GM21786 (cell line): Measurements from ENCODE around the gene REV1.
"Not testable (repeated sequence)": the region's sequence is repeated elsewhere in the genome, so short reads cannot be mapped to it uniquely, and the experiment has no call there.

Experiments used
- ATAC-seq: cut with Tn5 transposase; IDR thresholded peaks from one replicate; pipeline ENCODE4 v1.9.1; 2021; ENCODE audit not compliant: unreplicated experiment

The REV1 gene

DNA sequence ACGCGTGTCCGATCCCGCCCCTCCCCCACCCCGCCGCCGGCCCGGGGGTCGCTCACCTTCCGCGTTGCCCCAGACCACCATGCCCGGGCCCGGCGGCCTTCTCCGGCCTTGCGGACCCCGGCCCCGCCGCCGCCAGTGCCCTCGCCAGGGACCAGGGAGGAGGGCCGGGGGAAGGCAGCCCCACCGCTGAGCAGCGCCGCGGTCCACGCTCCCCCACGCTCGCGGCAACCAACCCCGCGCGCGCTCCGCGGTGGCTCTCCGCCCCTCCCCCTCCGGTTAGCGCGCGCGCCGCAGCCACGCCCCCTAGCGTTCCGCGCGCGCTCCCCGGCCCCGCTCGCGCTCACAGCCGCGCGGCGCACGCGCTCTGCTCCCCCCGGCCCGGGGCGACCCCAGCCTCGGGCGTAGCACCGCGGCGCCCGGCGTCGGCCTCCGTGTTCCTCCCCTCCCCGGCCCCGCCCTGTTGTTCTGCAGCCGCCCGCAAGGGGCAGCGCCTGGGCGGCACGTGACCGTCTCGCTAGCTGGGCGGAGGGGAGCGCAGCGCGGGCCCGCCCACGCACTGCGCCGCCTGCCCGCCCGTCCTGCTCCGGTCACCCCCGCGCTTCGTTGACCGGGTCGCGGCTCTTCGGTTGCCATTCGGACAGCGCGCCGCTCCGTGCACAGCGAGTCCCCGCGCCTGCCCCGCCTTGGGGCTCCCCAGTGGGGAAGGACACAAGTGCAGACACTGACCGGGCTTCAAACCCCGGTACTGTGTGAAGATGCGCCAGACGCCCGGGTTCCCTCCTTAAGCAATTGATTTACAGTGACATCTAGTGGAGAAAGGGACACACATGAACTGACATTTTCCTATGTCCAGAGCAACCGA, at the start of gene REV1:
TSS of gene REV1 (minus strand) at position 257 of the 862 bp plus-strand sequence. CDS start 25,042 bp downstream, outside the sequence.
- peak; percentile 79 for ATAC-seq

DNA sequence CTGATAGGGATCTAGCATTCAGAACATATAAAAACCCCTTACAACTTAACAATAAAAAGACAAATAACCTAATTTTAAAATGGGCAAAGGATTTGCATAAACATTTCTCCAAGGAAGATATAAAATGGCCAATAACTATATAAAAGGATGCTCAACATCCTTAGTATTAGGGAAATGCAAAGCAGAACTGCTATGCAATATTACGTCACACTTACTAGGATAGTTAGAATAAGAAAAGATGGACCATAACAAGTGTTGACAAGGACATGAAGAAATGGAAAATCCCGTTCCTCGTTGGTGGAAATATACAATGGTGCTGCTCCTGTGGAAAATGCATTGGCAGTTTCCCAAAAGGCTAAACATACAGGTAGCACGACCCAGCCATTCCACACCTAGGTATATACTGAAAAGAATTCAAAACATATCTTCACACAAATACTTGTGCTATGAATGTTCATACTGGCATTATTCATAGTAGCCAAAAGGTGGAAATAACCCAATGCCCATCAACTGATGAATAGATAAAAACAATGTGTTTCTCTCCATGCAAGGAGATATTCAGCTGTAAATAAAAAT, 48.2 kb upstream of the REV1 start:
- no peak for ATAC-seq

DNA sequence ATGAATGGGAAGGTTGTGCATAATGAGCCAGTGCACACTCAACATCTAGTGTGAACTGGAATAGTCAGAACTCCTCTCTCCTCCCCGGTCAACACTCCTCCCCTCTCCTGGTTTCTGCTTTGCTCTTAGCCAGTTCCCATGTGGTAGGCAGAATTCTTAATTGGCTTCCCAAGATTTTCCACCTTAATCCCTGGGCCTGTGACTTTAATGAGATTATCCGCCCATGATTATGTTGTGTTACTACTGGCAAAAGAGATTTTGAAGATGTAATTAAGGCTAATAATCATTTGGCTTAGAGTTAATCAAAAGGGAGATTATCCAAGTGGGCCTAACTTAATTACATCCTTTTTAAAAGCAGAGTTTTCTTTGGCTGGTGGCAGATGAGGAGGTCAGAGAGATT, 34.2 kb upstream of the REV1 start:
- no peak for ATAC-seq

DNA sequence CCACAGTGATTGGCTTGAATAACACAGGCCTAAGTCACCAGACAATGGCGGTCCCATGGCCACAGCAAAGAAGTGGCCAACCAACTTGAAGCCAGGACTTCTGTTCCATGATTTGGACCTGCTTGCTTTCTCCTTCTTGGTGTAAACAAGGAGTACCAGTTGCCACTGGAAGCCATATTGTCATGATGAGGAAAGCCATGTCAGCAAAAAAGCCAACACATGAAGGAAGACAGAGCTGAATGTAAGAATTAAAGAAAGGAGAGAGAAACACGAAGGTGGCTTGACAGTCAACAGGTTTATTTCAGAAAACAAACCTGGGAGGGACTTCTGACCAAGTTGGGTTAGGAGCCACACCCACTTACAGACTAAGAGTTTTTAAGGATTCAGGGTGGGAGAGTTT, 32.3 kb upstream of the REV1 start:
- ATAC-seq, result no peak

DNA sequence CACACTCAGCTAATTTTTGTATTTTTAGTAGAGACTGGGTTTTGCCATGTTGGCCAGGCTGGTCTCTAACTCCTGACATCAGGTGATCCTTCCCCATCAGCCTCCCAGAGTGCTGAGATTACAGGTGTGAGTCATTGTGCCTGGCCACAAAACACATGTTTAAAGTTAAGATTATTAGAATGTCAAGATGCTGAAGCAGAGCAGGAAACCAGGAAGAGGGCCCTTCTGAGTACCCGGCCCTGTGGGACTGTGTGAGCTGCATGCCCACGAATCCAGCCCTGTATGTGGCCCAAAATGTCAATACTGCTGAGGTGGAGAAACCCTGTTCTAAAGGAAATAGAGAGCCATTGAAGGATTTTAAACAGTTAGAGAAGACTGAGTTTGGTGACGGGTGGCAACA, 31.0 kb upstream of the REV1 start:
- ATAC-seq, result no peak

DNA sequence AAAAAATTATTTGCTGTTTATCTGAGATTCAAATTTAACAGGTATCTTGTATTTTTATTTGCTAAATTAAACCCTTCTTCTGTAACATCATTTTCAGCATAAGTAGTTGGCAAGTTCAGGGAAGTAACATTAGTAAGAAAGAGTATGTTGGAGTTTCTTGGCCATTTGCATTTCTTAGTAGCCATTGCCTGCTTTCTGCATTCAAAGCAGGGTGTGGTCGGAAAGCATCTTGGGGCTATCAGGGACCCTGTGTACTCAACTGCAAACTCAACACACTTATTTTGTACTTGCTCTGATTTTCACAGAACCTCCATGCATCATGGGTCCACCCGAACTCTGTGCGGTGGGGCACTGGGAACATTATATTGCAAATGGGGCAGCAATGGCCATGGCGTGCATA, 30.4 kb upstream of the REV1 start:
- ATAC-seq, result no peak

DNA sequence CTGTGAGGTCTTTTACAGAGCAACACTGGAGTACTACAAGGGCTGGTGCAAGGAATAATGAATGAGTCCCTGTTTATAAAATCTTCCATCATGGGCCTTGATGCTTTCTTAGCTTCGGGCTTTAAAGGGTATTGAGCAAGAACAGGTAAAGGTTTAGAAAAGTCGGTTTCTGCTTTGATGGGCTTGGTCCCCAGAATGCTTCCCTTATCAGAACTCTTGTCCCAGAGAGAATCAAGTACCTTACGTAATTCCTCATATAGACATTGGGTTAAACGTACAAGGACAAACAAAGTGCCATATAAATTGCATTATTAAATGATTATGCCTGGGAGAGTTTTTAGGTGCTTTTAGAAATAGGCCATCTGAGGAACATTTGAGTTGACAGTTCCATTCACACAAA, 24.5 kb upstream of the REV1 start:
- ATAC-seq, result no peak

DNA sequence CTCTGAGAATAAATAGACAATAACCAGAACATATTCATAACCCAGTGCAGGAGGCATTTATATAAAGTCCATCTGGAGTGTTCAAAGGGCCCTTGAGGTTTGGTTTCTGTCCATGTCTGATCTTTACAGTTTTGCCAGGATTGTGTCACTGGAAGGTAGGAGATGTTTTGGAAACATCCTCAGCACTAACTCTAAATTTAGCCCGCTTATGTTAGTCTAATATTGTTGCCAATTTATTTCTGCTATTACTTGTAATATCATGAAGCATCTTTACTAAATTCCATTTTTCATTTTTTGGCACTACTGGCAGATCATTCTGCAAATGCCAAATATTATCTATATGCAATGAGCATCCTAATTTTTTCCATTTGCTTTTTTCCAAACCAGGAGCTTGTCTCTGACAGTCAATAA, 22.4 kb upstream of the REV1 start:
- ATAC-seq, result no peak

DNA sequence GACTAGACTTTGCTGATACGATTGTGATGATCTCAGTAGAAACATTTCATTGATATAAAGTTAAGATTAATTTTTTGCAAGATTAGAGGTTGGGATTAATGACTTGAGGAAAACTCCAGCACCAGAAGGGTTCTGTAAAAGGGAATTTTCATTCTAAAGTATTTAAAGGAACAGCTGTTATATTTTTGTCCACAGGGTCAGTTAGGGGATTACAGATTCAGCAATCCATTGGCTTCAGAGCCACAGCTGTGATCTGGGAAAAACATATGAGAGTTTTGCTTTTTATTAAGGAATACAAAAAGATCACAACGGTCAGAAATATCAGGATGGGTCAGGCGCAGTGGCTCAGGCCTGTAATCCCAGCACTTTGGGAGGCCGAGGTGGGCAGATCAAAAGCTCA, 19.6 kb upstream of the REV1 start:
- ATAC-seq, result no peak

DNA sequence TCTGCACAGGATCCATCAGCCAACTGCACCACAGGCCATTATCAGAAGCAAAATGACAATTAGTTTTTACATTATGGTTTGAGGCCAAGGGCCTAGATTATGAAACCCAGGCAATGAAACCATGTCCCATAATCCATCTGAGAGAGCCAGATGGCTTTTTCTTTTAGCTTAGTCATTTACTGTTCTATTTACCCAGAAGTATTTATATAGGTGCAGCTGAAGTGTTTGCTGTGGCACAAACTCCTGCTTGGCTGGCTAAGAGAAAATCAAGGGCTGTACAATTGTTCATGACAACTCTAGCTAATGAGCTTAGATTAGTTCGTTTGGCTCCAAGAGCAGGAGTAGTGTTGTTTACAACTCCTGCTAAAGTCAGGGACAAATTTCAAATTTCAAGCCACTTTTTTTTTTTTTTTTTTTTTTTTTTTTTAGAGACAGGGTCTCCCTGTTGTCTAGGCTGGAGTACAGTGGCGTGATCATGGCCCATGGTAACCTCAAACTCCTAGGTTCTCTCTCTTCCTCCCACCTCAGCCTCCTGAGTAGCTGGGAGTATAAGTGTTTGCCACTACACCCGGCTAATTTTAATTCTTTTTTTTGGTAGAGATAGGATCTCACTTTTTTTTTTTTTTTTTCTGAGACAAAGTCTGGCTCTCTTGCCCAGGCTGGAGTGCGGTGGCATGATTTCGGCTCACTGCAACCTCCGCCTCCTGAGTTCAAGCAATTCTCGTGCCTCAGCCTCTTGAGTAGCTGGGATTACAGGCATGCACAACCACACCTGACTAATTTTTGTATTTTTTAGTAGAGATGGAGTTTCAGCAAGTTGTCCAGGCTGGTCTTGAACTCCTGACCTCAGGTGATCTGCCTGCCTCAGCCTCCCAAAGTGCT, 18.4 kb upstream of the REV1 start:
- no peak for ATAC-seq

DNA sequence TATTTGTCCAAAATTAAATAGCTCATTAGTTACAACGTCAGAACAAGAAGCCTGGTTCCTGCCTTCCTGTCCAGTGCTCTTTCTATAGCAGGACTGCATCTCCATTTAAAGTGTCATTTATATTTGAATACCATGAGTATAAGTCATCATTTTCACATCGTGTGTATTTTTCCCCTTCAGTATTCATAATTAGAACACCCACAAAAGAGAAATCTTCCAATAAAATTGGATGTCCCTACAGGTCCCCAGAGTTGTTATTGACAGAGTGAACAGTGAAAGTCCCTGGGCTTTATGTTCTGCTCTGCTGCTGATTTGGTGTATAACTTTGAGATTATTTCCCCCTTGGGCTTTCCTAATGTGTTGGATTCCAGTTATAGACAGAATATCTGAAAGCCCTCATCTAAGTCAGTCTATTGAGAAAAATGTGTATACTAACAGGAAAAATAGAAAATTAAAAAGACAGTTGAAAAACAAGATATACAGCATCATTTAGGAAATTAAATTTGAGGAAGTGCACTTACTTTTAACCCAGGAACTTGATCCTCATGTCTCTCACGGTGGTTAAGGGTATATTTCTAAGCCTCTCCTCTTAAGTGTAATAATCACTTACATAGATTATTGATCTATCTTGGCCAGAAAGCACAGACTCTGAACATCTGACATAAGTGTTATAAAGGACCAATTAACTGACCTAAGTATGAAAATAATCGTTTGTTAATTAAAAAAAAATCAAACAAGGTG, 15.2 kb upstream of the REV1 start:
- ATAC-seq, result no peak

DNA sequence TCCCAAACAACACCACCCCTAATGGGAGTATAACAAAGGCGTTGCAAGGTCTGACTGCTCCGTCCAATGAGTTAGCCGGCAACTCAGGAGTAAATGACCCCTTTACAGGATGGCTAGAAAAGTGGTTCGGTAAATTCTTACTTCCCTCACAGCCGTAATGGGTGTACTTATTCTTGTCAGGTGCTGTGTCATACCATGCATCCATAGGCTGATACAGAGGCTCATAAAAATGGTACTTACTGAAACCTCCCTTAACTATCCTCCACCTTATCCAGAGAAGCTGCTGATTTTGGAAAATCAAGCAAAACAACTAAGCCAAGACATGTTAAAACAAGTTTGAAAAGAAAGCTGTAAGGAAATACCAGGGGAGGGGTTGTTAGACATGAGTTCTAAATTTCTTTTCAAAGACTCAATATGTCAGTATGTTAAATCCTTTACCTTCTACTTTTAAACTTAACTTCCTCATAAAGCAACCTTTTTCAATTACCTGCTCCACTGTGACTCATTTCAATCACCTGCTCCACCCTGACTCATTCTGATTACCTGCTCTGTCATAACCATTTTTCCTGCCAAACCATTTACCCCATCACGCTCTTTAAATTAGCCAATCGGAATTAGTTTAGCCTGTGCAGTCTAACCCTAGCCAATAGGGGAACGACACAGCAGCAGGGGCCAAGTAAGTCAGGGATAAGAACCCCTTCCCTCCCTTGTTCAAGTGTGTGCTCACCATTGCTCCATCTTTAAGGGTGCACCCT, 14.0 kb upstream of the REV1 start:
- ATAC-seq, result not testable (repeated sequence)

DNA sequence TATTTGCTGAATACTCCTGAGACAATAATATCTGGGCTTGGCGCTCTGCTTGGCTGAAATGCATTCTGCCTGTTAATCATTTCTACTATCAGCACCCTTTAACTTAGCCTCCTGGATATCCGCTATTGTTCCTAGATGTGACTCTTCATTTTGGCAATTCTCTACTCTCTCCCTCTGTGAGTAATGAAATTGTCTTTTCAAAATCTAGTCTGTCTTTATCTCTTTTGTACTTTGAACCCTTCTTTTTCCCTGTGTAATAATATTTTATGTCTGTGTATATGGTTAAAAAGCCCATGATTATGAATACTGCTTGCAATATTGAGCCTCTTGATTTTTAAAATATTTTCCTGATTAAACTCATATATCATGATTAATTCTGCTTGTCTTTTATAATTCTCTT, 6.2 kb upstream of the REV1 start:
- no peak for ATAC-seq

DNA sequence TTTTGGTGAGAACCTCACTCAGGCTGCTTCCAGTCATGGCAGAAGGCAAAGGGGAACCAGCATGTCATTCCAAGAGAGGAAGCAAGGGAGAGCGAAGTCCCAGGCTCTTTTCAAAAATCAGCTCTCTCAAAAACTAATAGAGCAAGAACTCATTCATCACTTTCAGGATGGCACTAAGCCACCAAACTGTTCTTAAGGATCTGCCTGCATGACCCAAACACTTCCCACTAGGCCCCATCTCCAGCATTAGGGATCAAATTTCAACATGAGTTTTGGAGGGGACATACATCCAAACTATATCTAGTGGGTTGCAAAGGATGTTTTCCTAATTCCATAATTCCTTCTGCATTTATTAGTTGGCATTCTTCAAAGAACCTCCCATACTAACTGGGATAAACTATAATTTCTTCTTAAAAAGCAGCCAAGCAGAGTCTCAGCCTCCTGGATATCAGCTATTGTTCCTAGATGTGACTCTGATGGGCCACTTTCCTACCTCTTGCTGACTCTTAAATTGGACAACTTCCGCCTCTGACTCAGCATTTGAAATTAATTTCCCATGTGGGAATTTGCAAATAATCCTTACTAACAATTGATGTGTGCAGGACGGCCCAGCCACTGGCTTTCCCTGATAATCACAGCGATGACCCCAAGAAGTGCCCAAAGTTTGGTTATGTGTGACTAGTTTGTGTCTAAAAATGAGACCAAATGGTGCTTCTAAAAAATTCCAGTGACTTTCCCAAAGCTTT, 5.5 kb upstream of the REV1 start:
- ATAC-seq, result no peak

DNA sequence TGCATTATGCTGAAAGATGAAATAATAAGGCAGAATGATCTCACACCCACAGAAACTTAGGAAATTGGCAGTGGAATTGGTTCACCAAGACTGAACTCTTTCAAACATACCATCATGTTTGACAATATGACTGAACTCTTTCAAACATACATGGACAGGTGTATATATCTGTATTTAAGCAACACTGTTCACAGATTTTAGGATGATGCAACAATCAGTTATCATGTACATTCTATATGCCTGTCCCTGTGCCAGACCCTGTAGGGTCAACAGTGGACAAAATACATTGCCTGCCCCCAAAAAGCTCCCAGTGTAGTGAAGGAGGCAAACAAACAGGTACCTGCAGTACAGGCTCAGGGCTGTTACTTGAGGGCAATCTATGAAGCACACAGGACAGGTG, 2.9 kb upstream of the REV1 start:
- ATAC-seq, result no peak

DNA sequence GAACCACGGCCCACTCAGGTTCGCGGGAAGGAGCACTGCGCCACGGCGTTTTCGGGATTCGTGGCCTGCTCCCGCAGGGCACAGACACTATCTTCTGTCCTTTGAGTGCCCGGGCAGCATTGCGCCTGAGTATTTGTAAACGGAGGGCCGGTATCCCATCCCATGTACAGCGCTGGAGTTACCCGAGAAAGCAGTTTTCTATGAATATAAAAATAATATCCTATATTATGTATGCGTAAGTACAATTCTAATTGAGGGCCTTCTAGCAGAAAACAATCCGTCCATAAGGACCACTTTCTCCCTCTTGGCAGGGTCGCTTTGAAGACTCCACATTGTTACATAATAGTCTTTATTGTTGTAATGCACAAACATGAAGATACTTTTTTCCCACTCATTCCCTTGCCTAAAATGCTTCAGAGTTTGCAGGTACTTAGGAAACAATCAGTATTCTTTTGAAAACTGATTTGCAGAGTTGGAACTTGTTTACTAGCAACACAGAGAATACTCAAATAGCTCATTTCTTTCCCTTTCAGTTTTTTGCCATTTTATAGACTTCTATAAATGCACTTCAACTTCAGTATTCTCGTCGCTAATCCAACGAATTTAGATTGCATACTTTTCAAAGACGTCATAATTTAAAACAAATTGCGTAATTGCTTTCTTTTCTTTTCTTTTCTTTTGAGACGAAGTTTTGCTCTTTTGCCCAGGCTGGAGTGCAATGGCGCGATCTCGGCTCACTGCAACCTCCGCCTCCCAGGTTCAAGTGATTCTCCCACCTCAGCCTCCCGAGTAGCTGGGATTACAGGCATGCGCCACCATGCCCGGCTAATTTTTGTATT, 1.0 kb upstream of the REV1 start:
- ATAC-seq, result no peak

DNA sequence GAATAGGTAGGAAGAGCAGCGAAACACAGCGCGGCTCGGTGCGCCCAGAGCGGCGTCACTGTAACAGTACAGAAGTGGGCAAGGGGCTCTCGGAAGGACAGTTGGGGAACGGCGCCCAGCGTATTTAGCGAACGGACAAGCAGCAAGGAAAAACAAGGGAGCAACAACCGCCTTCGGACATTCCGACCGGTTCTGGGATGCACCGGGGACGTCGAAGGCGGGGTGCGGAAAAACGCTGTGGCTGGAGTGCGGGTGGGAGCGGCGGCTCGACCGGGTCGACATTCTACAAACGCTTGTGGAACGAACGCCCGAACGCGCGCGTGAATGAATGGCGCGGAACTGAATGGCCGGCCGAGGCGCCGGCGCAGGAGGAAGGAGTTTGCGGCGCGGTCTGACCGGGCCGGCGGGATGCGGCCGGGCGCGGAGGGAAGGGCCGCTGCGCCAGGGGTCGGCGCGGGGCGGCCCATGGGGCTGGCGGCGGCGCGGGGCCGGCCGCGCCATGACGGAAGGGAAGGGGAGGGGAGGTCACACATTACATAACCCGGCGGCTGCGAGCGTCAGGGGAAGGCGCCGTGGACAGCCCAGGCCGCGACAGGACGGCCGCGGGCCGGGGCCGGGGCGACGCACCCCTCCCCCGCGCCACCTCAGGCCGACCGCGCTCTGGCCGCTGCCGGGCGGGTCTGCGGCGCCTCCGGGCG, 605 bp downstream of the REV1 start:
- peak; percentile 21 for ATAC-seq

DNA sequence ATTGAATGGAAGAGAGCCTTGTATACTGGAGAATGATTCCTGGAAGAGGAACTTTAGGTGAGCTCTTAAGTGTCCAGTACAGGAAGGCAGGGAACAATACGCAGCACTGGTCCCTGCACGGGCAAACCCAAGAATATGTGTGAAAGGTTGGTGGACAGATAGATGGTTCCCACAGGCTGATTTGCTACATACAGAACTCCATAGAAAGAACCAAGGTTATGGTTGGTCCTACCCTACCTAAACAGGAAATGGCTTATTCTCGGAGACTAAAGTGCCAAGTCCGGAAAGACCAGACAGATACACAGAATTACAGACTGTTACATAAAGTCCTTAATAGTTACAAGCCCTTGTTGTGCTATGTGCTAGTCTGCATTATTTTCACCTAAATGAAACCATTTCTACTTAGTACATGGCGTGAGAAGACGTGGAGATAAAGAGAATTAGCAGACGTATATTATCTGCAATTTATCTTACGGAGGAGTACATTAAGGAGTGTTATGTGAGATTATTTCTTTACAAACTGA, 1.2 kb downstream of the REV1 start:
- ATAC-seq, result no peak
